Measurements from ENCODE around the gene HOXA7. TPM values are rescaled to one million over a fixed set of nuclear protein-coding genes. Genes with fewer than 3 reads are reported as not detected.

The HOXA7 gene
- total RNA-seq, 4 donors from 2014 or later: 7.0 to 22.9 (median 12.8) TPM

- Histone ChIP-seq H3K4me1 (peaks cover 4 to 34% (median 21%) of the 10 kb centered on the region in 4 donors), H3K27me3 (peaks cover 26% of the 10 kb centered on the region), H3K4me3 (peak overlapping the region in 3 of 4 donors; percentile 58 to 67 (median 62)), H3K9me3 (no peaks in the 10 kb centered on the region), H3K36me3 (no peaks in the 10 kb centered on the region), H3K27ac (peak overlapping the region; percentile 95 to 99 (median 98))
- peak; percentile 10 for DNase-seq
- intact Hi-C loops (cut with DNase I; ENCODE audit: low total_unique reads): loop anchor here (10.0 kb wide), 1 partner anchor 1308 kb away; no protein-coding TSS in a partner anchor
- 18 to 26% methylated on average over 6 to 7 of the region's 7 CpGs for WGBS, 2 donors (ENCODE audit: low coverage in 1 of 2)
- no peak for TF ChIP-seq POLR2A (IDR thresholded peaks at IDR 0.05)
- TF ChIP-seq POLR2AphosphoS5 (IDR thresholded peaks at IDR 0.05): peak in 2 of 3 donors; percentile 42 to 56
- in situ Hi-C loops (cut with MboI; ENCODE audit: low pct_ligation_motif_present in 1 of 4, low pct_unique_long_range_greater_than_20kb in 1 of 4, low sequenced_read_pairs in 3 of 4): loop anchor here in 3 of 4 donors (25.0 kb wide), 3 partner anchors 800 to 1300 kb away; no protein-coding TSS in a partner anchor
Observed at GRCh38 chr7:27162561-27163287, 6.2 kb upstream of the HOXA7 start.

GRCh38 chr7:27161721-27162560, 5.5 kb upstream of the HOXA7 start:
- H3K27ac ChIP-seq: peak overlapping the region; percentile 95 to 99 (median 98)
- peaks cover 21% of the 10 kb centered on the region for H3K27me3 ChIP-seq
- in situ Hi-C loops (cut with MboI; ENCODE audit: low pct_ligation_motif_present in 1 of 4, low pct_unique_long_range_greater_than_20kb in 1 of 4, low sequenced_read_pairs in 3 of 4): loop anchor here in 3 of 4 donors (25.0 kb wide), 3 partner anchors 800 to 1300 kb away; no protein-coding TSS in a partner anchor
- TF ChIP-seq EP300 (IDR thresholded peaks at IDR 0.05; ENCODE audit: low read depth) (no peak), CTCF (IDR thresholded peaks at IDR 0.05) (peak in 1 of 5 experiments; percentile 17), POLR2A (IDR thresholded peaks at IDR 0.05) (peak; percentile 58), POLR2AphosphoS5 (IDR thresholded peaks at IDR 0.05) (peak; percentile 57 to 74 (median 59))
- intact Hi-C loops (cut with DNase I; ENCODE audit: low total_unique reads): loop anchor here (2.0 to 10.0 kb wide), 2 partner anchors 793 to 1307 kb away; no protein-coding TSS in a partner anchor
- H3K4me3 ChIP-seq: peak overlapping the region in 3 of 4 donors; percentile 58 to 67 (median 62)
- 22% methylated on average over 29 of the region's 30 CpGs; no CpG with 5 or more reads in 1 of the 2 donors for WGBS, 2 donors (ENCODE audit: low coverage in 1 of 2)
- peak; percentile 67 for DNase-seq
- H3K36me3 ChIP-seq: no peaks in the 10 kb centered on the region
- H3K9me3 ChIP-seq: no peaks in the 10 kb centered on the region
- H3K4me1 ChIP-seq: peaks cover 4 to 33% (median 19%) of the 10 kb centered on the region in 4 donors

GRCh38 chr7:27161214-27161720, 4.8 kb upstream of the HOXA7 start:
- in situ Hi-C loops (cut with MboI; ENCODE audit: low pct_ligation_motif_present in 1 of 4, low pct_unique_long_range_greater_than_20kb in 1 of 4, low sequenced_read_pairs in 3 of 4) (loop anchor here in 3 of 4 donors (25.0 kb wide), 3 partner anchors 799 to 1299 kb away; no protein-coding TSS in a partner anchor), intact Hi-C loops (cut with DNase I; ENCODE audit: low total_unique reads) (loop anchor here (2.0 to 10.0 kb wide), 2 partner anchors 792 to 1306 kb away; no protein-coding TSS in a partner anchor)
- Histone ChIP-seq H3K9me3 (no peaks in the 10 kb centered on the region), H3K4me1 (peaks cover 4 to 35% (median 19%) of the 10 kb centered on the region in 4 donors), H3K27me3 (peaks cover 17% of the 10 kb centered on the region), H3K4me3 (peak overlapping the region in 3 of 4 donors; percentile 38 to 62 (median 58)), H3K36me3 (no peaks in the 10 kb centered on the region), H3K27ac (peak overlapping the region; percentile 95 to 99 (median 98))
- WGBS, 2 donors (ENCODE audit: low coverage in 1 of 2): 3 to 4% methylated on average over 4 to 26 of the region's 27 CpGs
- DNase-seq: peak; percentile 66
- TF ChIP-seq CTCF (IDR thresholded peaks at IDR 0.05): peak in 2 of 5 experiments; percentile 13 to 22
- no peak for TF ChIP-seq EP300 (IDR thresholded peaks at IDR 0.05; ENCODE audit: low read depth)

- Histone ChIP-seq H3K4me1 (peaks cover 4 to 41% (median 19%) of the 10 kb centered on the region in 4 donors), H3K27ac (peak overlapping the region; percentile 95 to 99 (median 98)), H3K36me3 (no peaks in the 10 kb centered on the region), H3K27me3 (peaks cover 18% of the 10 kb centered on the region), H3K4me3 (peak overlapping the region; percentile 30 to 62 (median 48)), H3K9me3 (no peaks in the 10 kb centered on the region)
- in situ Hi-C loops (cut with MboI; ENCODE audit: low pct_ligation_motif_present in 1 of 4, low pct_unique_long_range_greater_than_20kb in 1 of 4, low sequenced_read_pairs in 3 of 4) (loop anchor here in 3 of 4 donors (25.0 kb wide), 3 partner anchors 798 to 1298 kb away; no protein-coding TSS in a partner anchor), intact Hi-C loops (cut with DNase I; ENCODE audit: low total_unique reads) (loop anchor here (2.0 to 10.0 kb wide), 2 partner anchors 792 to 1306 kb away; no protein-coding TSS in a partner anchor)
- peak; percentile 94 for DNase-seq
- WGBS, 2 donors (ENCODE audit: low coverage in 1 of 2): 1% methylated on average over 39 of the region's 54 CpGs; no CpG with 5 or more reads in 1 of the 2 donors
- TF ChIP-seq POLR2AphosphoS5 (IDR thresholded peaks at IDR 0.05) (no peak), EP300 (IDR thresholded peaks at IDR 0.05; ENCODE audit: low read depth) (no peak), CTCF (IDR thresholded peaks at IDR 0.05) (peak; percentile 100), POLR2A (IDR thresholded peaks at IDR 0.05) (peak; percentile 27)
Observed at GRCh38 chr7:27160546-27161213, 4.2 kb upstream of the HOXA7 start.
